CD14-positive monocyte (primary cell): ENCODE results near the gene ACKR4. TPM values are rescaled to one million over a fixed set of nuclear protein-coding genes. Genes with fewer than 3 reads are reported as not detected.

Experiments
- DNase-seq, 3 donors: peaks; one replicate each; pipeline ENCODE4 v3.0.0-alpha.2; 2011 to 2022
- H2AFZ ChIP-seq: 2 replicates; pipeline ENCODE4 v1.6.0; 2012; ENCODE audit warnings: mild to moderate bottlenecking, low read depth, low read length, inconsistent platforms; ENCODE audit not compliant: insufficient read depth, poor library complexity, severe bottlenecking
- H3K27ac ChIP-seq, 2 donors: 1 replicate in 1 of 2; 2 replicates in 1 of 2; pipeline ENCODE4 v1.5.1; 2012 to 2013; ENCODE audit warnings: low read length in 2 of 2, control low read depth in 1 of 2, inconsistent platforms in 1 of 2, low read depth in 1 of 2, mild to moderate bottlenecking in 1 of 2
- H3K27me3 ChIP-seq, 2 donors: one replicate each; pipeline versions ENCODE4 v1.6.0 to v1.6.1; 2011 to 2013; ENCODE audit warnings: low read length in 2 of 2; ENCODE audit not compliant: control insufficient read depth in 2 of 2, insufficient read depth in 2 of 2
- H3K36me3 ChIP-seq, 2 donors: replicated peaks in 1 of 2; 1 replicate in 1 of 2; 2 replicates in 1 of 2; pipeline versions ENCODE4 v1.5.1 to v1.6.1; 2012 to 2013; ENCODE audit warnings: low read length in 2 of 2, control low read depth in 1 of 2, inconsistent platforms in 1 of 2, mild to moderate bottlenecking in 1 of 2; ENCODE audit not compliant: insufficient read depth in 2 of 2, control insufficient read depth in 1 of 2
- H3K4me1 ChIP-seq, 2 donors: 1 replicate in 1 of 2; 2 replicates in 1 of 2; pipeline versions ENCODE4 v1.5.1 to v1.6.1; 2012 to 2013; ENCODE audit warnings: low read length in 2 of 2, control low read depth in 1 of 2, inconsistent platforms in 1 of 2, mild to moderate bottlenecking in 1 of 2, moderate library complexity in 1 of 2; ENCODE audit not compliant: insufficient read depth in 2 of 2, control insufficient read depth in 1 of 2
- H3K4me2 ChIP-seq: replicated peaks from 2 replicates; pipeline ENCODE3; 2012; ENCODE audit warnings: low read length, moderate library complexity, mild to moderate bottlenecking; ENCODE audit not compliant: poor library complexity, severe bottlenecking; ENCODE audit errors: extremely low read depth
- H3K4me3 ChIP-seq, 3 experiments: fragments of 200-600 bp in 1 of 3; sonication (generic) in 1 of 3; replicated peaks in 1 of 3; 1 replicate in 2 of 3; 2 replicates in 1 of 3; pipeline ENCODE4 v1.5.1; 2011 to 2013; ENCODE audit warnings: low read length in 3 of 3, mild to moderate bottlenecking in 3 of 3, control low read depth in 2 of 3, low read depth in 2 of 3, inconsistent platforms in 1 of 3, moderate library complexity in 1 of 3
- H3K79me2 ChIP-seq: 2 replicates; pipeline ENCODE4 v1.6.0; 2012; ENCODE audit warnings: mild to moderate bottlenecking, control low read depth, inconsistent platforms, low read length, moderate library complexity; ENCODE audit not compliant: insufficient read depth
- H3K9ac ChIP-seq: 2 replicates; pipeline ENCODE4 v1.6.0; 2017; ENCODE audit warnings: low read length, mild to moderate bottlenecking; ENCODE audit not compliant: insufficient read depth, poor library complexity, severe bottlenecking
- H3K9me3 ChIP-seq, 2 donors: replicated peaks in 1 of 2; 1 replicate in 1 of 2; 2 replicates in 1 of 2; pipeline versions ENCODE4 v1.5.1 to v1.6.1; 2012 to 2013; ENCODE audit warnings: low read length in 2 of 2, control low read depth in 1 of 2; ENCODE audit not compliant: control insufficient read depth in 1 of 2, insufficient read depth in 1 of 2
- H4K20me1 ChIP-seq: 2 replicates; pipeline ENCODE4 v1.6.0; 2012; ENCODE audit warnings: mild to moderate bottlenecking, low read length, control low read depth, moderate library complexity; ENCODE audit not compliant: insufficient read depth
- H3K27ac Mint-ChIP-seq, 7 donors: one replicate each; pipeline ENCODE4 v1.8.0; 2020; ENCODE audit warnings: mild to moderate bottlenecking in 7 of 7, mixed read lengths in 7 of 7, moderate library complexity in 6 of 7, inconsistent platforms in 2 of 7
- H3K27me3 Mint-ChIP-seq, 3 donors: one replicate each; pipeline ENCODE4 v1.8.0; 2021 to 2022; ENCODE audit warnings: low read depth in 3 of 3, mild to moderate bottlenecking in 3 of 3, mixed read lengths in 3 of 3, moderate library complexity in 3 of 3, inconsistent platforms in 1 of 3
- H3K36me3 Mint-ChIP-seq, 2 donors: one replicate each; pipeline ENCODE4 v1.8.0; 2020; ENCODE audit warnings: mixed read lengths in 2 of 2, inconsistent platforms in 1 of 2, mild to moderate bottlenecking in 1 of 2
- H3K4me1 Mint-ChIP-seq: one replicate; pipeline ENCODE4 v1.8.0; 2020; ENCODE audit warnings: mild to moderate bottlenecking, mixed read lengths
- H3K4me3 Mint-ChIP-seq, 2 donors: one replicate each; pipeline ENCODE4 v1.8.0; 2020; ENCODE audit warnings: mild to moderate bottlenecking in 2 of 2, mixed read lengths in 2 of 2, moderate library complexity in 1 of 2
- H3K9me3 Mint-ChIP-seq, 7 donors: one replicate each; pipeline ENCODE4 v1.8.0; 2020 to 2022; ENCODE audit warnings: mixed read lengths in 7 of 7, mild to moderate bottlenecking in 6 of 7, moderate library complexity in 6 of 7, inconsistent platforms in 2 of 7
- CTCF ChIP-seq: fragments of 200-600 bp; IDR thresholded peaks from one replicate; pipeline ENCODE4 v1.8.0; 2022; ENCODE audit warnings: antibody characterized with exemption, mild to moderate bottlenecking
- whole genome bisulfite sequencing: methylation state at CpG from one replicate; pipeline ENCODE4 v1.1.5; 2013; ENCODE audit warnings: missing lambda C conversion rate; ENCODE audit not compliant: insufficient coverage; 5-methylcytosine and 5-hydroxymethylcytosine counted together
- intact Hi-C, 2 donors: fragments of 100-400 bp; cut with micrococcal nuclease; formaldehyde crosslinking; loops; one replicate each; pipeline versions ENCODE4 v1.15.0 to v1.15.1; 2023
- polyA plus RNA-seq, 3 donors: library from polyadenylated mRNA; depleted of rRNA in 1 of 3; unstranded in 2 of 3; stranded (reverse) in 1 of 3; fragments of 300-500 nt in 2 of 3; fragments of >200 nt in 1 of 3; fragmentation: Illumina TruSeq in 2 of 3; gene quantifications; 1 replicate in 2 of 3; 2 replicates in 1 of 3; pipeline ENCODE4 v1.2.3, GENCODE V29; 2012 to 2021

The ACKR4 gene
- polyA plus RNA-seq, 3 donors = 0.09 TPM; not detected in 2

GRCh38 chr3:132624790-132625189 lies 27.7 kb downstream of the ACKR4 start:
- DNase-seq = no peak
- 100% methylated on average over 3 of the region's 7 CpGs for WGBS
- TF ChIP-seq CTCF = no peak
- H3K36me3 Mint-ChIP-seq = peaks cover 25 to 31% of the 10 kb centered on the region in 2 donors
- Histone ChIP-seq H4K20me1 (no peaks in the 10 kb centered on the region), H3K9me3 (no peaks in the 10 kb centered on the region), H3K27ac (no peak overlapping the region), H3K9ac (no peak overlapping the region), H3K4me1 (peaks cover 0 to 4% of the 10 kb centered on the region in 2 donors), H3K27me3 (no peaks in the 10 kb centered on the region), H3K4me3 (no peak overlapping the region), H3K4me2 (no peak overlapping the region), H3K36me3 (peaks cover 14 to 21% of the 10 kb centered on the region in 2 donors), H3K79me2 (no peaks in the 10 kb centered on the region), H2AFZ (no peak overlapping the region)
- peaks cover 0 to 8% (median 0%) of the 10 kb centered on the region in 7 donors for H3K9me3 Mint-ChIP-seq
- intact Hi-C loops = no loop called here
- H3K27ac Mint-ChIP-seq = peak overlapping the region in 1 of 7 donors; percentile 25
- H3K4me3 Mint-ChIP-seq = no peak overlapping the region
- no peaks in the 10 kb centered on the region for H3K27me3 Mint-ChIP-seq
- peaks cover 6% of the 10 kb centered on the region for H3K4me1 Mint-ChIP-seq

DNA sequence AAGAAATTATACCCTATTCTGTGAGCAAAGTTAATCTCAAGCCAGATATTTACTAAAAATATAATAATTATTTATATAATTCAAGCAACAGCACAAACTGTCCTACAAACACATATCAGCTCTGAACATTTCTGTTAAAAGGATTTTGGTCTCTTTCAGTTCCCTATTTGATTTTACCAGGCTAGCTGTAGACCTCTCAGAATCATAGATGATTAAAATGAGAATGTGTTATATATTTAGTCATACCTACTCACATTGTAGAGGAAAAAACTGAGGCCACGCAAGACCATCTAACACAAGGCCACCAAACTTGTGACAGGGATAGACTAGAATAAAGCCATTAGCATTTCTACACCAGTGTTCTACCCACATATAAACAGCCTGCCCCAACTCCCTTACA lies 28.5 kb downstream of the ACKR4 start:
- no peaks in the 10 kb centered on the region for H4K20me1 ChIP-seq
- intact Hi-C loops = no loop called here
- Mint-ChIP-seq H3K27me3 (no peaks in the 10 kb centered on the region), H3K27ac (no peak overlapping the region), H3K4me3 (no peak overlapping the region), H3K36me3 (peaks cover 21 to 28% of the 10 kb centered on the region in 2 donors), H3K4me1 (peaks cover 6% of the 10 kb centered on the region), H3K9me3 (peaks cover 0 to 8% (median 0%) of the 10 kb centered on the region in 7 donors)
- no peaks in the 10 kb centered on the region for H3K27me3 ChIP-seq
- peaks cover 0 to 4% of the 10 kb centered on the region in 2 donors for H3K4me1 ChIP-seq
- no peaks in the 10 kb centered on the region for H3K9me3 ChIP-seq
- H3K4me2 ChIP-seq = no peak overlapping the region
- H3K27ac ChIP-seq = no peak overlapping the region
- WGBS = no CpG with 5 or more reads among the region's 1 CpG
- H3K36me3 ChIP-seq = peaks cover 14 to 21% of the 10 kb centered on the region in 2 donors
- H3K9ac ChIP-seq = no peak overlapping the region
- no peak overlapping the region for H3K4me3 ChIP-seq
- TF ChIP-seq CTCF = no peak
- no peak for DNase-seq
- H2AFZ ChIP-seq = no peak overlapping the region
- H3K79me2 ChIP-seq = no peaks in the 10 kb centered on the region
